NCI-H2227 (cell line): ENCODE results near the gene SDHB.

Source experiments
- DNase-seq: peaks from one replicate; lab custom pipeline; 2025; ENCODE audit not compliant: unreplicated experiment; lab: John Stamatoyannopoulos, UW

The SDHB gene

GRCh38 chr1:16989676-16990391, 64.0 kb downstream of the SDHB start:
- no peak for DNase-seq

GRCh38 chr1:16988210-16988609, 65.6 kb downstream of the SDHB start:
- DNase-seq, result no peak

DNA sequence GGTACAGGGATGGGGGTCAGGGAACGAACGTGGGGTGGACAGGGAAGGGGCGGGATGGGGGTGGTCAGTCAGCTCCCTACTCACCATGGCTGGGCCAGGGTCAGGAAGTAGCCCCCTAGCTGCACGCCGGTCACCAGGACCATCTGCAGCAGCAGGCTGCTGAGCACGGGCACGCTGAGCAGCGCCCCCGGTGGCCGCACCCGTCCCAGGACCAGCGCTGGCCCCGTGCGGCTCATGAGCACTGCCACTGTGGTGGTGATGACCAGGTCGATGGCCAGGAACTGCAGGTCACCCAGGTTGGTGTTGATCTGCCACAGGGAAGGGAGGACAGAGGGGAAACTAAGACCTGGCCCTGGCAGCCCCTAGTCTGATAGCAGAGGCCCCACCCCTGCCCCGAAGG, 66.9 kb downstream of the SDHB start:
- no peak for DNase-seq

GRCh38 chr1:16986560-16986959, 67.3 kb downstream of the SDHB start:
- DNase-seq, result no peak

GRCh38 chr1:16986113-16986512, 67.7 kb downstream of the SDHB start:
- DNase-seq, result no peak

- no peak for DNase-seq
Measured at GRCh38 chr1:16984717-16985116, 69.1 kb downstream of the SDHB start.

GRCh38 chr1:16983649-16984048, 70.2 kb downstream of the SDHB start:
- DNase-seq, result no peak

DNA sequence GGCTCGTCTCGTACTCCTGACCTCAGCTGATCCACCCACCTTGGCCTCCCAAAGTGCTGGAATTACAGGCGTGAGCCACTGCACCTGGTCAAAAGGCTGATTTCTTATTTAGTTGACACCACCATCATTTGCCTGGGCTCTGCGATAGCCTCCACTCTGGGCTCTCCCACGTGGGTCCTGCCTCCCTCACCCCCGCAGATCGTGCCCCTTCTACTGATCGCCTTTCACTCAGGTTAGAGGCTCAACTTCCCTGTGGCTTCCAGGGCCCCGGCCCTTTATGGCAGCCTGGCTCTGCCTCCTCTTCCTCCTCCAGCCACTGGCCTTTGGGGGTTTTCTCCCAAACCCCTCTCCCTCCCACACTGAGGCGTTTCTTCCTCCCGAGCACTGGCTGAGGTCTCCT, 70.9 kb downstream of the SDHB start:
- no peak for DNase-seq

GRCh38 chr1:16981269-16981849, 72.5 kb downstream of the SDHB start:
- no peak for DNase-seq

DNA sequence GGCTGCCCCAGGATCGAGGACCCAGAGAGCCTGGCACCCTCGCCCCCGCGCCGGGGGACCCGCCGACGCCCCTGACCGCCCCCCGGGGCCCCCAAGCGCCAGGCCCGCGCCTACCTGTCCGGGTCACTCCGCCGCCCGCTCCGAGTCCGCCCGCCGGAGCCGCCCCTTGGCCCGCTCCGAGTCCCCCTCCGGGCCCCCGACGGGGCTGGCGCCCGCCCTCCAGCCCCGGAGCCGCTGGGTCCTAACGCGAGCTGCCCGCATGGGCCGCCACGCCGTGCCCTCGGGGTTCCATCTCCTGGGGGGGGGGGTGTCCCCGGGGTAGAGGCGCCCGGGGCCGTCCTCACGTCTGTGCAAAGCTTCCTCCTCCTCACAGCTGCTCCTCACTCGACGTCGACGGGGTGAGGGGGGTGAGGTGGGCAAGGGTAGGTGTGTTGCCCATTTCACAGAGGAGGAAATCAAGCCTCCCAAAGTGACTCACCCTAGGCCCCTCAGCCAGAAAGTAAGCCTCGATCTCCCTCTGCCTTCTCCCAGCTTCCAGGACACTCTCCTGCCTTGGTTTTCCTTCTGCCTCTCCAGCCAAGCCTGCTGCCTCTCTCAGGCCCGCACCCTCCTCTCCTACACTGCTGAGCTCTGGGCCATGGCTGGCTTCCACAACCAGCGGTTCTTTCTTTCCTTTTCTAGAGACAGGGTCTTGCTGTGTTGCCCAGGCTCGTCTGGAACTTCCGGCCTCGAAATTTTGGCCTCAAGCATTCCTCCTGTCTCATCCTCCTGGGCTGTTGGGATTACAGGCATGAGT, 73.2 kb downstream of the SDHB start, which contains the start of gene MFAP2:
Gene MFAP2 (minus strand): TSS at position 148 of the 796 bp plus-strand sequence. CDS start 2,347 bp downstream, outside the sequence.
- peak; percentile 54 for DNase-seq

GRCh38 chr1:16979475-16980327, 74.1 kb downstream of the SDHB start:
- DNase-seq, result peak; percentile 32

- DNase-seq, result no peak
Measured at GRCh38 chr1:16978567-16979474, 75.0 kb downstream of the SDHB start.

GRCh38 chr1:16978139-16978538, 75.7 kb downstream of the SDHB start:
- no peak for DNase-seq

- DNase-seq, result no peak
Measured at GRCh38 chr1:16977377-16977776, 76.5 kb downstream of the SDHB start.

- no peak for DNase-seq
Measured at GRCh38 chr1:16976966-16977365, 76.9 kb downstream of the SDHB start.

DNA sequence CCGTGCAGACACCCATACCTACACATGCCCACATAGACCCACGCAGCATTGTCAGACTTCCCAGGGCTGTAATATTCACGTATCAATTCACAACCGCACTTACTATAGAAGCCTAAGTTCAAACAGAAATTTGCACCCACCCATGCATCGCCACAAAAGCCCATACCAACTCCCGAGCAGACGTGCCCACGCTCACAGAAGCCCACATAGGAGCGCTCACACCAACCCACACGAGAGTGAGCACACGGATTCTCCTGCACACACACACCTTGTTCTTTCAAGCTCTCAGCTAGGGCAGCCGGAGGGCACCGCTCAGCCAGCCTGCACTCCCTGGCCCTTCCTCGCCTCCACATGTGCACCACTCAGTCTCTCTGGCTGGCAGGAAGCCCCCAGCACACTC, 78.0 kb downstream of the SDHB start:
- no peak for DNase-seq

- no peak for DNase-seq
Measured at GRCh38 chr1:16975211-16975610, 78.6 kb downstream of the SDHB start.

DNA sequence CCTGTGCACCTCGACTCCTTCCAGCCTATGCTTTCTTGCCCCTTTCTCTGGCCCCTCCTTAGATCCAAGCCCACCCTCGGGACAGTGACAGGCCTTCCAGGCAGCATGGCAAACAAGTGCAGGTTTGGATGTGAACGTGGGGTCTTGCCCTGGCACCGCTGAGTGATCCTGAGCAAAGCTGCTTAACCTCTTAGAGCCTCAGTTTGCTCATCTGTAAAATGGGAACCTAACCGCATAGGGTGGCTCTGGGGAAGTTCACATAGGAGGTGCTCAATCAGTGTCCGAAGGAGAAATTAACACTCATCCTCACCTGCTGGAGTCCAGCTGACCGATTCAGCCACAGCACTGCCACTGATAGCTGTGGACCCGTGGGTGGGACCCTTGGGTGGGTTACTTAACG, 80.6 kb downstream of the SDHB start:
- no peak for DNase-seq

DNA sequence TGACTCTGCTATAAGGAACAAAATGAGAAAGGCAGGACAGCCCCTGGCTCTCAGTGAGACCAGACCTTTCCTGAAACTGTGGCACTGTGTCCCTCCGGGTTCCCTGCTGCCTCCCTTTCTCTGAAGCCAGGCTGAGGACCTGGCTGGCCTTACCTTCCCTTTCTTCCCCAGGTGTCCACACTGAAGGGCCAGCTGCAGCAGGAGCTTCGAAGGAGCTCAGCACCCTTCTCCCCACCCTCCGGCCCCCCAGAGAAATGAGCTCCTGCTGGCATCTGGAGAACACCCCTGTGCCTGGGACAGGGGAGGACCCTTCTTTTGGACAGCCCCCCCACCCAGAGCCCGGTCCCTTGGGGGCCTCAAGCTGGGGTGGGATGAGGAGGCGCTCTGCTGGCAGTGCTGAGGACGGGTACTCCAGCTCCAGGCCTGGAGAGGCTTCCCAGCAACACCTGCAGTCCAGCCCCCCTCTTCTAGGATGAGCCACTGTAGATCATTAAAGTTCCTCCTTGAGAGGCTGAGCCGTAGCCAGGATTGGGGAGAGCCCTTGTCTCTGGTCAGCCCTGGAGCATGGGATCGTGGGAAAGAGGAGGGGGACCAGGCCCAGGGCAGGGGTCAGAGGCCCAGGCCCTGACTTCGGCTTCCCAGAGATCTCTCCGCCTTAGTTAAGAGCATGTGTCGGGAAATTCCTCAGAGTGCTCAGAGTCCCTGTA, 81.5 kb downstream of the SDHB start:
- no peak for DNase-seq
